A375 (cell line): ENCODE data around the gene ANKRD13A. TPM values are rescaled to one million over a fixed set of nuclear protein-coding genes. Genes with fewer than 3 reads are reported as not detected.

Experiments
- small RNA-seq: library from RNA; depleted of rRNA; stranded (forward); fragments of <200 nt; gene quantifications from one replicate; pipeline ENCODE3, GENCODE V24; 2014
- total RNA-seq: library from RNA; depleted of rRNA; stranded (reverse); fragments of >200 nt; shearing (Covaris generic); gene quantifications from 2 replicates; pipeline ENCODE4 v1.2.3, GENCODE V29; 2014; rRNA removed

Gene ANKRD13A
- 35.9 and 39.2 TPM in 2 replicates for total RNA-seq

DNA sequence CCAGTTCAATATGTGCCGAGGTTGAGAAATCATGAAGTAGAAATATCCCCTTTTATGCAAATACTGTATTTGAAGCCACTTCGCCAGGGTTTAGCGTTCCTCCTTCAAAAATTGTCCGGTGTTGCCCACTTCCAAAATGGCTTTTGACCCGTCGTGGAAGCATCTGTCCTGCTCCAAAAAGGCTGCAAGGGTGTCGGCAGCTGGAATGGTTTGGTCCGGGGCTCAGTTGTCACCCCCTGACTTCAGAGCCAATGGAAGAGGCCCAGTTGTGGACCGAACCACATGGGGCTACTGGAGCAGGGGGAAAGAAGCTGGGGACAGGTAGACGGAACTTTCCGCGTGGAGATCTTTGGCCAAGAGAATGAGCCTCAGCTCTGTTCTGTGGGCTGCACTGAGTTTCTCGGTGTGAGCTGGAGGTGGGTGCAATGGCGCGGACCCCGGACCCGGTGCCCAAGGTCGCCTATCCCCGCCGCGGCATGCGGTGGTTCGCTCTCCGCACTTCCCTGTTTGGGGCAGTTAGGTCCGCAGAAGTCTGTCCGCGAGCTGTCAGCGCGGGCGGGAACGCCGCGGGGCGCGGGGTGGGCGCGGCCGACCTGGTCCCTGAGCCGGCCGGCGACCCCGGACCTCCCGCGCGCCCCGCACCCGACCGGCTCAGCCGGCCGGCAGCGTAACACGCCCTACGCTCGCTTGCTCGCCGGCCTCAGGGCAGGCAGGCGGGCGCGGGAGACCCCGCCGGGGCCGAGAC is at the start of gene ANKRD13A:
ANKRD13A (plus strand) TSS at position 527 of the 745 bp plus-strand sequence. CDS start 259 bp downstream, outside the sequence.

DNA sequence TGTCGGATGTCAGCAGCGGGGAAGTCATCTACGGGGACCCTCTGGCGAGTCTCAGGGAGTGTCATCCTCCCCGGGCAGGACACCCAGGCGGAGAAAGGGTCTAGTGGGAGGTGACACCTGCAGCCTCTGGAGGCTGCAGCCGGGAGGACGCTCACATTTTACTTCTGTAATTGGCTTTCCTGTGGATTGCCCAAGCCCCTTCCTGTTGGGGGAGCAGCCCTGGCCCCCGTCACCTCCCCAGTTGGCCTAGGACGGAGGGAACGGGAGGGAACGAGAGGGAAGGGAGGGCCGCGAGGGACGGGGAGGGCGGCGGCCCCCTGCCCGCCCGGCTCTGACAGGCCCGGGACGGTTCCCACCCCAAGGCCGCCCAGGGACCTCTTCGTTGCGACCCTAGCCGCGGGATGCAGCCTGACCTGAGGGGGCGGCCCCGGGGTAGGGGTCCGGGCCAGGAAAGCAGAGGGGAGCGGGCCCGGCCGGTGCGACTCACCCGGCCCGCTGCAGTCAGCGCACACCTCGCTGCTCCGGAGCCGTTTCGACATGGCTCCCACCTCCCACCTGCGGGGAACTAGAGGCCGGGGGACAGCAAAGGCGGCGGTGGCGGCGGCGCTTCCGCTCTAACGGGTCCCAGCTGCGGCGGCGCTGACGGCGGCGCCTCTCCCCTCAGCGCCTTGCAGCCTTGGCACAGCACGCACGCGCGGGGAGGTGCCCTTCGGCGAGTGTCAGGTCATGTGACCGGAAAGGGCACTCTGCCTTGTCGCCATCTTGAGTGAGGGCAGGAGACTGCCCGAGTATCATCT is 3.3 kb upstream of the ANKRD13A start, which contains the start of gene GIT2:
GIT2 (minus strand) TSS at position 683 of the 797 bp plus-strand sequence; CDS start at position 539, 144 bp downstream.

DNA sequence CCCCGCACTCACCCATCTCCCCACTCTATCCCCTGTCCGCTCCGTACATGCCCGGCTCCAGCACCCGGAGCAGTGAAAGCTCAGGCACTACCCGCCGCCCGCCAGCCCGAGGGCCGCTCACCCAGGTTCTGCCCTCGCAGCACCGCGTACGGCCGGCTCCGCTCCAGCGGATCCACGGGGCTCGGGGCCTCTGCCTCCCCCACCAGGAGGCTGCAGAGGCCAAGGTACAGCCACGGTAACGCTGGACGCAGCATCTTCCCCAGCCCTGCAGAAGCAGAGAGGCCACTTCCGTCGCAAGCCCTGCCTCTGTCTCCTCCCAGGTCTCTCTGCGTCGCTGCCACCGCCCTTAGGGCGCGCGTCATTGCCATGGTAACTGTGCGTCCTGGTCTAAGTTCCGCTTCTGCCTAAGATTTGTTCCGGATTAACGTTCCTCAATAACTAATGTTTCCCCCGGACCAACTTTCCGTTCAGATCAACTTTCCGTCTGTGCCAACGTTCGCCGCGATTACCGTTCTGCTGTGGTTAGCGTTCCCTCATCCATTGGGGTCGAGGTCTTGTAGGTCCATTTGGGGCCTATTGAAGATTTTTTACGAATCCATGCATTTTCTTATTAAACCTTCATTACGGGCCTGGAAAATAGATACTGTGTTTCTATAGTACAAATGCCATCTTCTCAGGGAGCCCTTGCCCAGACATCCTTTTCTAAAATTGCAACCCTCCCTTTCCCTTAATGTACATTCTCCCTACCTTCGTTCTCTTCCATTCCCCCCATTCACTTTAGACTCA is 49.2 kb downstream of the ANKRD13A start, which contains the start of gene C12orf76:
C12orf76 (minus strand) TSS at position 281 of the 786 bp plus-strand sequence; CDS start at position 254, 27 bp downstream.

Small RNAs within 50 kb of the gene (small RNA-seq; reads per million reads assigned to genes)
- not detected for gene AC007546.2

Other genes with a start within 250 kb of the ANKRD13A start
- 10.4 and 12.1 TPM in 2 replicates for gene TRPV4, start 166.0 kb upstream of the ANKRD13A start, total RNA-seq
- 23.6 and 24.0 TPM in 2 replicates for gene GLTP, start 118.9 kb upstream of the ANKRD13A start, total RNA-seq
- gene TCHP, start 99.2 kb upstream of the ANKRD13A start, total RNA-seq = 36.2 and 48.9 TPM in 2 replicates
- gene GIT2, start 3.1 kb upstream of the ANKRD13A start, total RNA-seq = 26.8 and 35.4 TPM in 2 replicates
- gene C12orf76, start 49.1 kb downstream of the ANKRD13A start, total RNA-seq = 7.5 and 8.9 TPM in 2 replicates
- 16.1 and 16.2 TPM in 2 replicates for gene IFT81, start 124.9 kb downstream of the ANKRD13A start, total RNA-seq